IMR-90 (cell line): ENCODE data around the gene MAPRE2. TPM values are rescaled to one million over a fixed set of nuclear protein-coding genes. Genes with fewer than 3 reads are reported as not detected.

Experiments
- ATAC-seq: fragments of 200-7000 bp; cut with Tn5 transposase; 2 replicates; pipeline ENCODE4 v1.9.1; 2020; ENCODE audit warnings: low read depth, mild to moderate bottlenecking, moderate library complexity
- BruUV-seq: library from RNA; stranded (reverse); fragments of 400-500 nt; replicated peaks from 2 replicates; lab custom pipeline; 2021; lab: Mats Ljungman, UMichigan
- CTCF ChIA-PET: fragments of 300-600 bp; formaldehyde crosslinking; extraction: SDS; loops from one replicate; lab custom pipeline; 2021; ENCODE audit warnings: antibody characterized with exemption; lab: Yijun Ruan, JAX
- POLR2A ChIA-PET: fragments of 300-600 bp; sonication (Branson Sonifier 250); formaldehyde crosslinking; loops from one replicate; lab custom pipeline; 2022; ENCODE audit warnings: antibody characterized with exemption; ENCODE audit not compliant: unreplicated experiment; lab: Charles Lee
- DNase-seq: peaks from one replicate; pipeline ENCODE4 v3.0.0; 2013
- H2AFZ ChIP-seq: replicated peaks from 2 replicates; pipeline ENCODE3; 2013; ENCODE audit warnings: low read length, mild to moderate bottlenecking; ENCODE audit not compliant: poor library complexity
- H2AK5ac ChIP-seq: 2 replicates; pipeline ENCODE4 v1.6.1; 2013; ENCODE audit warnings: low read depth, low read length, inconsistent platforms
- H2AK9ac ChIP-seq: replicated peaks from 2 replicates; pipeline ENCODE3; 2013; ENCODE audit warnings: mild to moderate bottlenecking, low read depth, low read length, moderate library complexity; ENCODE audit not compliant: poor library complexity
- H2BK120ac ChIP-seq: 2 replicates; pipeline ENCODE4 v1.6.1; 2013; ENCODE audit warnings: low read depth, low read length, inconsistent platforms
- H2BK15ac ChIP-seq: 3 replicates; pipeline ENCODE4 v1.6.1; 2013; ENCODE audit warnings: low read depth, low read length, inconsistent platforms
- H2BK20ac ChIP-seq: 2 replicates; pipeline ENCODE4 v1.6.1; 2013; ENCODE audit warnings: low read depth, mild to moderate bottlenecking, inconsistent platforms, low read length, moderate library complexity
- H2BK5ac ChIP-seq: 2 replicates; pipeline ENCODE4 v1.6.1; 2013; ENCODE audit warnings: mild to moderate bottlenecking, low read depth, low read length, inconsistent platforms; ENCODE audit not compliant: poor library complexity, severe bottlenecking
- H3K14ac ChIP-seq: replicated peaks from 2 replicates; pipeline ENCODE4 v1.6.1; 2013; ENCODE audit warnings: low read depth, low read length, inconsistent platforms
- H3K18ac ChIP-seq: 2 replicates; pipeline ENCODE4 v1.6.1; 2013; ENCODE audit warnings: low read depth, low read length, control low read depth
- H3K23ac ChIP-seq: 2 replicates; pipeline ENCODE4 v1.6.1; 2013; ENCODE audit warnings: low read depth, low read length, inconsistent platforms
- H3K27ac ChIP-seq: 2 replicates; pipeline ENCODE4 v1.5.1; 2013; ENCODE audit warnings: mild to moderate bottlenecking, control low read depth, low read length; ENCODE audit not compliant: insufficient read depth
- H3K27me3 ChIP-seq: 2 replicates; pipeline ENCODE4 v1.6.1; 2013; ENCODE audit warnings: low read length; ENCODE audit not compliant: control insufficient read depth, insufficient read depth
- H3K36me3 ChIP-seq: 2 replicates; pipeline ENCODE4 v1.6.1; 2013; ENCODE audit warnings: low read length, mixed read lengths; ENCODE audit not compliant: control insufficient read depth, insufficient read depth
- H3K4ac ChIP-seq: 2 replicates; pipeline ENCODE4 v1.6.1; 2013; ENCODE audit warnings: low read depth, low read length, inconsistent platforms
- H3K4me1 ChIP-seq: 2 replicates; pipeline ENCODE4 v1.6.1; 2013; ENCODE audit warnings: low read length, mixed read lengths; ENCODE audit not compliant: control insufficient read depth, insufficient read depth
- H3K4me2 ChIP-seq: 2 replicates; pipeline ENCODE4 v1.6.1; 2013; ENCODE audit warnings: low read depth, mild to moderate bottlenecking, control low read depth, low read length, moderate library complexity
- H3K4me3 ChIP-seq: 2 replicates; pipeline ENCODE4 v1.5.1; 2013; ENCODE audit warnings: low read depth, mild to moderate bottlenecking, control low read depth, low read length, moderate library complexity; ENCODE audit not compliant: insufficient read depth
- H3K56ac ChIP-seq: 2 replicates; pipeline ENCODE4 v1.6.1; 2013; ENCODE audit warnings: low read length, inconsistent platforms; ENCODE audit not compliant: insufficient read depth; ENCODE audit errors: extremely low read depth
- H3K79me1 ChIP-seq, 2 experiments: 2 replicates each; pipeline ENCODE4 v1.6.1; 2013; ENCODE audit warnings: low read length in 2 of 2, inconsistent platforms in 1 of 2, low read depth in 1 of 2
- H3K9ac ChIP-seq: 2 replicates; pipeline ENCODE4 v1.6.1; 2013; ENCODE audit warnings: low read depth, low read length, control low read depth
- H3K9me1 ChIP-seq: 2 replicates; pipeline ENCODE4 v1.6.1; 2013; ENCODE audit warnings: low read length, inconsistent platforms; ENCODE audit not compliant: insufficient read depth
- H3K9me3 ChIP-seq: 2 replicates; pipeline ENCODE4 v1.6.1; 2013; ENCODE audit warnings: low read length; ENCODE audit not compliant: control insufficient read depth, insufficient read depth
- H4K20me1 ChIP-seq: 2 replicates; pipeline ENCODE4 v1.6.1; 2013; ENCODE audit warnings: low read length, inconsistent platforms; ENCODE audit not compliant: insufficient read depth
- H4K5ac ChIP-seq: 2 replicates; pipeline ENCODE4 v1.6.1; 2013; ENCODE audit warnings: mild to moderate bottlenecking, low read depth, low read length, control low read depth
- H4K8ac ChIP-seq, 2 experiments: 2 replicates each; pipeline ENCODE4 v1.6.1; 2013; ENCODE audit warnings: low read depth in 2 of 2, low read length in 2 of 2, control low read depth in 1 of 2, inconsistent platforms in 1 of 2
- H4K91ac ChIP-seq: 2 replicates; pipeline ENCODE4 v1.6.1; 2013; ENCODE audit warnings: low read depth, low read length, inconsistent platforms; ENCODE audit not compliant: insufficient read depth
- BHLHE40 ChIP-seq: fragments of 150-350 bp; IDR thresholded peaks from 2 replicates; pipeline ENCODE4 v1.6.1; 2016; ENCODE audit warnings: mild to moderate bottlenecking, low read depth, low read length
- CEBPB ChIP-seq: IDR thresholded peaks from 2 replicates; pipeline ENCODE4 v1.6.1; 2012; ENCODE audit warnings: low read depth, low read length, improper control_type of control experiment
- CHD1 ChIP-seq: IDR thresholded peaks from 2 replicates; pipeline ENCODE4 v1.6.1; 2012; ENCODE audit warnings: low read depth, low read length, improper control_type of control experiment
- ELK1 ChIP-seq: fragments of 150-350 bp; IDR thresholded peaks from 2 replicates; pipeline ENCODE4 v1.6.1; 2016; ENCODE audit warnings: low read depth, mild to moderate bottlenecking, low read length, moderate library complexity, borderline replicate concordance
- FOS ChIP-seq: fragments of 150-350 bp; IDR thresholded peaks from 2 replicates; pipeline ENCODE4 v1.6.1; 2016; ENCODE audit warnings: low read depth, low read length
- MAFK ChIP-seq: IDR thresholded peaks from 2 replicates; pipeline ENCODE4 v1.6.1; 2012; ENCODE audit warnings: low read depth, low read length, improper control_type of control experiment
- MAZ ChIP-seq: IDR thresholded peaks from 2 replicates; pipeline ENCODE4 v1.6.1; 2012; ENCODE audit warnings: low read depth, mild to moderate bottlenecking, low read length, improper control_type of control experiment, moderate library complexity, borderline replicate concordance
- MXI1 ChIP-seq: IDR thresholded peaks from 2 replicates; pipeline ENCODE4 v1.6.1; 2012; ENCODE audit warnings: low read depth, mild to moderate bottlenecking, low read length, moderate library complexity, borderline replicate concordance
- RAD21 ChIP-seq: IDR thresholded peaks from 2 replicates; pipeline ENCODE4 v1.6.1; 2012; ENCODE audit warnings: low read length, improper control_type of control experiment
- RCOR1 ChIP-seq: IDR thresholded peaks from 2 replicates; pipeline ENCODE4 v1.6.1; 2012; ENCODE audit warnings: mild to moderate bottlenecking, low read length, improper control_type of control experiment; ENCODE audit not compliant: insufficient replicate concordance
- WGBS, 2 experiments: methylation state at CpG; one replicate each; pipeline versions ENCODE4 v1.1.5 to v1.1.7; 2013; ENCODE audit warnings: missing lambda C conversion rate in 2 of 2; ENCODE audit not compliant: insufficient read length in 1 of 2; ENCODE audit errors: extremely low coverage in 2 of 2; 5-methylcytosine and 5-hydroxymethylcytosine counted together
- dilution Hi-C: fragments of 300-500 bp; cut with HindIII; formaldehyde crosslinking; loops from one replicate; pipeline ENCODE4 v1.14.3; 2018; ENCODE audit warnings: low sequenced_read_pairs; ENCODE audit not compliant: unreplicated experiment
- in situ Hi-C: fragments of 300-500 bp; cut with MboI; formaldehyde crosslinking; loops from 3 replicates; pipeline ENCODE4 v1.14.3; 2019; ENCODE audit warnings: low sequenced_read_pairs, inconsistent platforms, mixed read lengths
- intact Hi-C: fragments of 100-400 bp; cut with micrococcal nuclease; formaldehyde crosslinking; loops from 2 replicates; pipeline ENCODE4 v1.10.0; 2022
- polyA plus RNA-seq, 3 experiments: library from polyadenylated mRNA; depleted of rRNA; stranded (reverse); fragments of >200 nt; gene quantifications; 2 replicates each; pipeline ENCODE4 v1.2.3, GENCODE V29; 2012; ENCODE audit warnings: low replicate concordance in 1 of 3
- total RNA-seq: library from RNA; depleted of rRNA; stranded (reverse); fragments of >200 nt; gene quantifications from 2 replicates; pipeline ENCODE4 v1.2.3, GENCODE V29; 2012

The MAPRE2 gene
- total and polyA plus RNA-seq, 2 of the 4 experiments (the other 2 are of a cell fraction): 19.6 to 23.8 TPM

GRCh38 chr18:35062408-35062807, 21.2 kb downstream of the MAPRE2 start:
- no peak overlapping the region for H4K8ac ChIP-seq
- TF ChIP-seq ELK1 (no peak), CEBPB (no peak), RAD21 (no peak), MAZ (no peak), FOS (no peak), MXI1 (no peak), MAFK (no peak), CHD1 (no peak), BHLHE40 (no peak), RCOR1 (no peak)
- no peak overlapping the region for H2BK15ac ChIP-seq
- in situ Hi-C loops (no loop called here), dilution Hi-C loops (no loop called here), intact Hi-C loops (no loop called here)
- no peaks in the 10 kb centered on the region for H4K20me1 ChIP-seq
- no peak overlapping the region for H3K23ac ChIP-seq
- H3K4me2 ChIP-seq: no peak overlapping the region
- WGBS, 2 experiments: no CpG with 5 or more reads among the region's 5 CpGs
- H2BK5ac ChIP-seq: no peak overlapping the region
- H3K9ac ChIP-seq: no peak overlapping the region
- H3K18ac ChIP-seq: no peak overlapping the region
- no peak overlapping the region for H4K5ac ChIP-seq
- H3K27me3 ChIP-seq: no peaks in the 10 kb centered on the region
- POLR2A ChIA-PET: no interaction called here
- H4K91ac ChIP-seq: no peak overlapping the region
- no peak overlapping the region for H3K27ac ChIP-seq
- H2BK20ac ChIP-seq: no peak overlapping the region
- H3K56ac ChIP-seq: no peak overlapping the region
- H3K4me3 ChIP-seq: no peak overlapping the region
- H3K79me1 ChIP-seq: peaks cover 5 to 6% of the 10 kb centered on the region in 2 experiments
- ATAC-seq (no peak), DNase-seq (no peak)
- no peaks in the 10 kb centered on the region for H3K9me3 ChIP-seq
- no TSS peak for BruUV-seq
- no peak overlapping the region for H3K4ac ChIP-seq
- no peak overlapping the region for H2AK9ac ChIP-seq
- H3K14ac ChIP-seq: no peak overlapping the region
- H3K9me1 ChIP-seq: no peaks in the 10 kb centered on the region
- CTCF ChIA-PET: no interaction called here
- no peaks in the 10 kb centered on the region for H3K36me3 ChIP-seq
- no peaks in the 10 kb centered on the region for H3K4me1 ChIP-seq
- H2AK5ac ChIP-seq: no peak overlapping the region
- H2BK120ac ChIP-seq: no peak overlapping the region
- no peak overlapping the region for H2AFZ ChIP-seq
